B cell (primary cell): Measurements from ENCODE around the gene WASF3.

ENCODE experiments used
- EZH2 ChIP-seq: IDR thresholded peaks from 2 replicates; pipeline ENCODE4 v1.6.1; 2012; ENCODE audit warnings: borderline replicate concordance, low read depth, mild to moderate bottlenecking, moderate library complexity, low read length; ENCODE audit not compliant: insufficient read depth, poor library complexity, severe bottlenecking
- TF ChIP-seq, protein P1 (sequence below): fragments of 200-600 bp; IDR thresholded peaks from one replicate; pipeline ENCODE4 v1.8.0; 2022; ENCODE audit warnings: antibody characterized with exemption, mild to moderate bottlenecking

DNA sequence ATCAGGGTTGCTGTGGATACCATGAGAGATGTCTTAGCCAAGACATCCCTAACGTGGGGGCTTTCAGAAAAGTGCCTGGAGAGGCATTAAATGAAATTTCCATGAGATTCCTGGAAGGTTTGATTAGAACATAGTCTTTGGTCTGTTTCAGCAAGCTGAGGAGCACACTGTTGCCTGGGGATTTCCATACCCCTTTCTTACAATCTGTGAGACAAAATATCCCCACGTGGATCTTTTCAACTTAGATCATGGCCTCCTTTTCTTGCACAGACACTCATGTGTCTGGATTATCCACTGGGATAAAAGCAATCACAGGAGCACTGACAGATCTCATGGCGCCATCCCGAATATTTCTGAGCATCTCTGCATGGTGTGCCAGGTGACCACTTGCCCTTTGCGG, 161.4 kb downstream of the WASF3 start:
- TF ChIP-seq, protein P1, sequence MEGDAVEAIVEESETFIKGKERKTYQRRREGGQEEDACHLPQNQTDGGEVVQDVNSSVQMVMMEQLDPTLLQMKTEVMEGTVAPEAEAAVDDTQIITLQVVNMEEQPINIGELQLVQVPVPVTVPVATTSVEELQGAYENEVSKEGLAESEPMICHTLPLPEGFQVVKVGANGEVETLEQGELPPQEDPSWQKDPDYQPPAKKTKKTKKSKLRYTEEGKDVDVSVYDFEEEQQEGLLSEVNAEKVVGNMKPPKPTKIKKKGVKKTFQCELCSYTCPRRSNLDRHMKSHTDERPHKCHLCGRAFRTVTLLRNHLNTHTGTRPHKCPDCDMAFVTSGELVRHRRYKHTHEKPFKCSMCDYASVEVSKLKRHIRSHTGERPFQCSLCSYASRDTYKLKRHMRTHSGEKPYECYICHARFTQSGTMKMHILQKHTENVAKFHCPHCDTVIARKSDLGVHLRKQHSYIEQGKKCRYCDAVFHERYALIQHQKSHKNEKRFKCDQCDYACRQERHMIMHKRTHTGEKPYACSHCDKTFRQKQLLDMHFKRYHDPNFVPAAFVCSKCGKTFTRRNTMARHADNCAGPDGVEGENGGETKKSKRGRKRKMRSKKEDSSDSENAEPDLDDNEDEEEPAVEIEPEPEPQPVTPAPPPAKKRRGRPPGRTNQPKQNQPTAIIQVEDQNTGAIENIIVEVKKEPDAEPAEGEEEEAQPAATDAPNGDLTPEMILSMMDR, result no peak
- no peak for TF ChIP-seq EZH2
